Measurements from ENCODE around the gene PRKCH. TPM values are rescaled to one million over a fixed set of nuclear protein-coding genes. Genes with fewer than 3 reads are reported as not detected.

PRKCH gene
- total and polyA plus RNA-seq, 2 of the 13 experiments (the other 11 are each of a cell fraction or from before 2014, with no cell fraction given): 0.48 to 1.3 TPM

GRCh38 chr14:61288228-61288627 is 33.2 kb upstream of the PRKCH start (continued):
- no peak for TF ChIP-seq KDM5B (CRISPR knock-in tag; IDR thresholded peaks at IDR 0.05; ENCODE audit: borderline replicate concordance)
- TF ChIP-seq, protein P1, sequence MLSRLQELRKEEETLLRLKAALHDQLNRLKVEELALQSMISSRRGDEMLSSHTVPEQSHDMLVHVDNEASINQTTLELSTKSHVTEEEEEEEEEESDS (CRISPR knock-in tag; IDR thresholded peaks at IDR 0.05; ENCODE audit: borderline replicate concordance): no peak
- no peak for TF ChIP-seq ETV5 (CRISPR knock-in tag; IDR thresholded peaks at IDR 0.05; ENCODE audit: borderline replicate concordance)

GRCh38 chr14:61288720-61289119 is 32.7 kb upstream of the PRKCH start:
- WGBS (ENCODE audit: low lambda C conversion rate): 3% methylated on average over 3 of the region's 3 CpGs
- no peaks in the 10 kb centered on the region for H4K20me1 ChIP-seq (ENCODE audit: insufficient read depth, low read length)
- peaks cover 24% of the 10 kb centered on the region for H3K4me1 ChIP-seq (ENCODE audit: insufficient read depth, low read length)
- ChIA-PET CTCF (ENCODE audit: low intra/inter-chr PET ratio, low total read pairs) (no interaction called here), POLR2A (no interaction called here)
- H3K4me2 ChIP-seq (ENCODE audit: low read depth, low read length): no peak overlapping the region
- H3K4me3 ChIP-seq (replicated peaks in 1 of 3; ENCODE audit: insufficient read depth in 1 of 3, low read depth in 2 of 3, low read length in 3 of 3): no peak overlapping the region
- no peak for DNase-seq (ENCODE audit: low spot score)
- in situ Hi-C loops (cut with HindIII; ENCODE audit: extremely low pct_ligation_motif_present, low pct_unique_long_range_greater_than_20kb) (loop anchor here (25.0 kb wide), 1 partner anchor 549 kb away; no protein-coding TSS in a partner anchor), intact Hi-C loops (cut with micrococcal nuclease; ENCODE audit: unreplicated experiment) (no loop called here)
- H2AFZ ChIP-seq (ENCODE audit: low read length): no peak overlapping the region
- H3K9ac ChIP-seq (ENCODE audit: insufficient read depth, low read depth, low read length): no peak overlapping the region
- no peaks in the 10 kb centered on the region; a peak in 1 of 5 replicates for H3K27me3 ChIP-seq (ENCODE audit: control insufficient read depth in 1 of 2, insufficient read depth in 2 of 2, low read length in 2 of 2)
- no peaks in the 10 kb centered on the region for H3K79me2 ChIP-seq (ENCODE audit: insufficient read depth, low read length)
- no TSS peak for BruUV-seq (replicated peaks)
- FAIRE-seq: no peak
- no peaks in the 10 kb centered on the region for H3K9me3 ChIP-seq (ENCODE audit: low read length)
- H3K27ac ChIP-seq (ENCODE audit: extremely low read length, insufficient read depth, low read length): no peak overlapping the region
- ATAC-seq: peak; percentile 43
- no peaks in the 10 kb centered on the region for H3K36me3 ChIP-seq (replicated peaks in 1 of 2; ENCODE audit: control insufficient read depth in 1 of 2, insufficient read depth in 2 of 2, low read length in 2 of 2)
- TF ChIP-seq NCOA1 (CRISPR knock-in tag; IDR thresholded peaks at IDR 0.05): no peak
- TF ChIP-seq ZBTB33 (CRISPR knock-in tag; IDR thresholded peaks at IDR 0.05): no peak
- TF ChIP-seq NFATC3 (CRISPR knock-in tag; IDR thresholded peaks at IDR 0.05): no peak
- no peak for TF ChIP-seq RXRB (CRISPR knock-in tag; IDR thresholded peaks at IDR 0.05; ENCODE audit: borderline replicate concordance)
- no peak for TF ChIP-seq MED13 (CRISPR knock-in tag; IDR thresholded peaks at IDR 0.05)
- TF ChIP-seq ZNF12 (CRISPR knock-in tag; IDR thresholded peaks at IDR 0.05): no peak
- no peak for TF ChIP-seq SIX4 (CRISPR knock-in tag; IDR thresholded peaks at IDR 0.05)
- no peak for TF ChIP-seq SP5 (CRISPR knock-in tag; IDR thresholded peaks at IDR 0.05; ENCODE audit: borderline replicate concordance, low read depth)
- TF ChIP-seq NFE2L1 (CRISPR knock-in tag; IDR thresholded peaks at IDR 0.05; ENCODE audit: borderline replicate concordance): no peak
- TF ChIP-seq KLF12 (CRISPR knock-in tag; IDR thresholded peaks at IDR 0.05; ENCODE audit: borderline replicate concordance): no peak
- no peak for TF ChIP-seq HES4 (CRISPR knock-in tag; IDR thresholded peaks at IDR 0.05; ENCODE audit: borderline replicate concordance)
- no peak for TF ChIP-seq KAT2B (IDR thresholded peaks at IDR 0.05; ENCODE audit: borderline replicate concordance, low read depth, low read length)
- no peak for TF ChIP-seq ZKSCAN1 (IDR thresholded peaks at IDR 0.05; ENCODE audit: low read length)
- TF ChIP-seq, protein P2, sequence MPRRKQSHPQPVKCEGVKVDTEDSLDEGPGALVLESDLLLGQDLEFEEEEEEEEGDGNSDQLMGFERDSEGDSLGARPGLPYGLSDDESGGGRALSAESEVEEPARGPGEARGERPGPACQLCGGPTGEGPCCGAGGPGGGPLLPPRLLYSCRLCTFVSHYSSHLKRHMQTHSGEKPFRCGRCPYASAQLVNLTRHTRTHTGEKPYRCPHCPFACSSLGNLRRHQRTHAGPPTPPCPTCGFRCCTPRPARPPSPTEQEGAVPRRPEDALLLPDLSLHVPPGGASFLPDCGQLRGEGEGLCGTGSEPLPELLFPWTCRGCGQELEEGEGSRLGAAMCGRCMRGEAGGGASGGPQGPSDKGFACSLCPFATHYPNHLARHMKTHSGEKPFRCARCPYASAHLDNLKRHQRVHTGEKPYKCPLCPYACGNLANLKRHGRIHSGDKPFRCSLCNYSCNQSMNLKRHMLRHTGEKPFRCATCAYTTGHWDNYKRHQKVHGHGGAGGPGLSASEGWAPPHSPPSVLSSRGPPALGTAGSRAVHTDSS (CRISPR knock-in tag; conservative IDR thresholded peaks at IDR 0.05): no peak
- no peak for TF ChIP-seq TCF7 (IDR thresholded peaks at IDR 0.05; ENCODE audit: low read depth)
- TF ChIP-seq CCAR2 (optimal IDR thresholded peaks at IDR 0.05; ENCODE audit: low read depth, low read length): no peak
- no peak for TF ChIP-seq MED8 (CRISPR knock-in tag; IDR thresholded peaks at IDR 0.05; ENCODE audit: insufficient replicate concordance)
- TF ChIP-seq, protein P3, sequence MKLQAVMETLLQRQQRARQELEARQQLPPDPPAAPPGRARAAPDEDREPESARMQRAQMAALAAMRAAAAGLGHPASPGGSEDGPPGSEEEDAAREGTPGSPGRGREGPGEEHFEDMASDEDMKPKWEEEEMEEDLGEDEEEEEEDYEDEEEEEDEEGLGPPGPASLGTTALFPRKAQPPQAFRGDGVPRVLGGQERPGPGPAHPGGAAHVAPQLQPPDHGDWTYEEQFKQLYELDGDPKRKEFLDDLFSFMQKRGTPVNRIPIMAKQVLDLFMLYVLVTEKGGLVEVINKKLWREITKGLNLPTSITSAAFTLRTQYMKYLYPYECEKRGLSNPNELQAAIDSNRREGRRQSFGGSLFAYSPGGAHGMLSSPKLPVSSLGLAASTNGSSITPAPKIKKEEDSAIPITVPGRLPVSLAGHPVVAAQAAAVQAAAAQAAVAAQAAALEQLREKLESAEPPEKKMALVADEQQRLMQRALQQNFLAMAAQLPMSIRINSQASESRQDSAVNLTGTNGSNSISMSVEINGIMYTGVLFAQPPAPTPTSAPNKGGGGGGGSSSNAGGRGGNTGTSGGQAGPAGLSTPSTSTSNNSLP (IDR thresholded peaks at IDR 0.05; ENCODE audit: low read depth, low read length): no peak
